ENCODE data around the gene WDR88.

Gene WDR88

GRCh38 chr19:33094436-33095067 is 37.4 kb upstream of the WDR88 start:
- no peak for DNase-seq (ENCODE audit: low read depth)

GRCh38 chr19:33096005-33096404 is 35.9 kb upstream of the WDR88 start:
- DNase-seq (ENCODE audit: low read depth) = no peak
- no peak for TF ChIP-seq CTCF (conservative IDR thresholded peaks at IDR 0.05; ENCODE audit: control insufficient read depth, insufficient read depth, low read depth, low read length)
- H3K4me3 ChIP-seq (ENCODE audit: control insufficient read depth, low read depth, low read length) = no peak overlapping the region

More at GRCh38 chr19:33094436-33095067, 37.4 kb upstream of the WDR88 start:
- TF ChIP-seq CTCF (conservative IDR thresholded peaks at IDR 0.05; ENCODE audit: control insufficient read depth, insufficient read depth, low read depth, low read length) = no peak
- H3K4me3 ChIP-seq (ENCODE audit: control insufficient read depth, low read depth, low read length) = no peak overlapping the region

GRCh38 chr19:33098055-33098534 is 33.8 kb upstream of the WDR88 start:
- DNase-seq (ENCODE audit: low read depth) = peak; percentile 6
- no peak overlapping the region for H3K4me3 ChIP-seq (ENCODE audit: control insufficient read depth, low read depth, low read length)
- no peak for TF ChIP-seq CTCF (conservative IDR thresholded peaks at IDR 0.05; ENCODE audit: control insufficient read depth, insufficient read depth, low read depth, low read length)

- TF ChIP-seq CTCF (conservative IDR thresholded peaks at IDR 0.05; ENCODE audit: control insufficient read depth, insufficient read depth, low read depth, low read length) = no peak
- DNase-seq (ENCODE audit: low read depth) = no peak
- H3K4me3 ChIP-seq (ENCODE audit: control insufficient read depth, low read depth, low read length) = no peak overlapping the region
Observed at GRCh38 chr19:33100894-33101644, 30.8 kb upstream of the WDR88 start.

- no peak for TF ChIP-seq CTCF (conservative IDR thresholded peaks at IDR 0.05; ENCODE audit: control insufficient read depth, insufficient read depth, low read depth, low read length)
- no peak overlapping the region for H3K4me3 ChIP-seq (ENCODE audit: control insufficient read depth, low read depth, low read length)
- DNase-seq (ENCODE audit: low read depth) = no peak
Observed at GRCh38 chr19:33102893-33103292, 29.0 kb upstream of the WDR88 start.

GRCh38 chr19:33108161-33108560 is 23.8 kb upstream of the WDR88 start:
- H3K4me3 ChIP-seq (ENCODE audit: control insufficient read depth, low read depth, low read length) = no peak overlapping the region
- TF ChIP-seq CTCF (conservative IDR thresholded peaks at IDR 0.05; ENCODE audit: control insufficient read depth, insufficient read depth, low read depth, low read length) = no peak
- DNase-seq (ENCODE audit: low read depth) = no peak

Data from fibroblast of mammary gland (primary cell).